Measurements from ENCODE around the gene FXN.
"Not testable (repeated sequence)": the region's sequence is repeated elsewhere in the genome, so short reads cannot be mapped to it uniquely, and the experiment has no call there.

Gene FXN

GRCh38 chr9:69035438-69036308, at the start of gene FXN:
FXN (plus strand) TSS chr9:69035752; CDS start chr9:69035783, 31 bp downstream.
- DNase-seq: peak; percentile 86

GRCh38 chr9:68986949-68987348, 48.6 kb upstream of the FXN start:
- not testable (repeated sequence) for DNase-seq

GRCh38 chr9:68991457-68991856, 44.1 kb upstream of the FXN start:
- no peak for DNase-seq

- DNase-seq: no peak
Observed at GRCh38 chr9:68995776-68996175, 39.8 kb upstream of the FXN start.

GRCh38 chr9:68996462-68996861, 39.1 kb upstream of the FXN start:
- DNase-seq: no peak

- no peak for DNase-seq
Observed at GRCh38 chr9:68997666-68998065, 37.9 kb upstream of the FXN start.

GRCh38 chr9:68998385-68998784, 37.2 kb upstream of the FXN start:
- no peak for DNase-seq

- DNase-seq: no peak
Observed at GRCh38 chr9:68998812-68999211, 36.7 kb upstream of the FXN start.

GRCh38 chr9:68999393-69000105, 36.0 kb upstream of the FXN start:
- DNase-seq: peak; percentile 62

- DNase-seq: no peak
Observed at GRCh38 chr9:69001921-69002320, 33.6 kb upstream of the FXN start.

- no peak for DNase-seq
Observed at GRCh38 chr9:69003051-69003450, 32.5 kb upstream of the FXN start.

GRCh38 chr9:69004836-69005235, 30.7 kb upstream of the FXN start:
- DNase-seq: no peak

- no peak for DNase-seq
Observed at GRCh38 chr9:69009708-69010107, 25.8 kb upstream of the FXN start.

- no peak for DNase-seq
Observed at GRCh38 chr9:69012696-69013381, 22.7 kb upstream of the FXN start.

GRCh38 chr9:69013382-69013727, 22.2 kb upstream of the FXN start:
- DNase-seq: no peak

- DNase-seq: no peak
Observed at GRCh38 chr9:69014013-69014412, 21.5 kb upstream of the FXN start, which contains the start of gene PRKACG. PRKACG (minus strand) TSS chr9:69014113; CDS start chr9:69014092, 21 bp downstream.

GRCh38 chr9:69016191-69017096, 19.1 kb upstream of the FXN start:
- no peak for DNase-seq

GRCh38 chr9:69018737-69019136, 16.8 kb upstream of the FXN start:
- no peak for DNase-seq

- DNase-seq: no peak
Observed at GRCh38 chr9:69019808-69020207, 15.7 kb upstream of the FXN start.

GRCh38 chr9:69020301-69021145, 15.0 kb upstream of the FXN start:
- DNase-seq: no peak

- no peak for DNase-seq
Observed at GRCh38 chr9:69023650-69024049, 11.9 kb upstream of the FXN start.

Data from activated naive CD4-positive, alpha-beta T cell treated with anti-CD3 and anti-CD28 coated beads, Interleukin-2, amount 50 U/mL, for 16 hours (primary cell).